GM12878 (cell line): ENCODE data around the gene BACE1-AS. TPM values are rescaled to one million over a fixed set of nuclear protein-coding genes. Genes with fewer than 3 reads are reported as not detected.

ENCODE experiments used
- ATAC-seq: fragments of 200-7000 bp; cut with Tn5 transposase; 3 replicates; pipeline ENCODE4 v1.9.1; 2020; ENCODE audit warnings: mild to moderate bottlenecking, moderate library complexity
- BruUV-seq: library from RNA; stranded (reverse); fragments of 400-500 nt; replicated peaks from 2 replicates; lab custom pipeline; 2021; lab: Mats Ljungman, UMichigan
- CTCF ChIA-PET: fragments of 300-600 bp; sonication (Branson Sonifier 250); formaldehyde crosslinking; extraction: SDS; loops from one replicate; lab custom pipeline; 2021; ENCODE audit warnings: inconsistent platforms; lab: Yijun Ruan, JAX
- POLR2A ChIA-PET: fragments of 350-600 bp; formaldehyde crosslinking; extraction: SDS; loops from one replicate; lab custom pipeline; 2021; ENCODE audit warnings: inconsistent platforms; lab: Charles Lee
- RAD21 ChIA-PET: fragments of 300-600 bp; sonication (Branson Sonifier 250); formaldehyde crosslinking; loops from one replicate; lab custom pipeline; 2023; ENCODE audit warnings: antibody characterized with exemption; ENCODE audit not compliant: unreplicated experiment; lab: Charles Lee
- SMC1A ChIA-PET: fragments of 300-600 bp; sonication (Branson Sonifier 250); formaldehyde crosslinking; loops from one replicate; lab custom pipeline; 2023; ENCODE audit not compliant: unreplicated experiment, uncharacterized antibody; lab: Charles Lee
- DNase-seq: peaks from one replicate; pipeline ENCODE4 v3.0.0-alpha.2; 2011; ENCODE audit warnings: low read depth, low spot score
- FAIRE-seq: peaks from 3 replicates; lab custom pipeline; 2011; peaks lifted over from hg19 to GRCh38; lab: Jason Lieb, UNC
- H2AFZ ChIP-seq: 2 replicates; pipeline ENCODE4 v1.6.0; 2011; ENCODE audit warnings: low read depth, low read length, control low read depth; ENCODE audit not compliant: control insufficient read depth
- H3K27ac ChIP-seq: 2 replicates; pipeline ENCODE4 v1.5.1; 2011; ENCODE audit warnings: control low read depth; ENCODE audit not compliant: control insufficient read depth, insufficient read depth
- H3K27me3 ChIP-seq, 2 experiments: replicated peaks in 1 of 2; 2 replicates each; pipeline versions ENCODE4 v1.6.0 to v1.6.1; 2011; ENCODE audit warnings: low read length in 1 of 2; ENCODE audit not compliant: control insufficient read depth in 2 of 2, insufficient read depth in 2 of 2
- H3K36me3 ChIP-seq, 2 experiments: 2 replicates each; pipeline ENCODE4 v1.5.1; 2011; ENCODE audit warnings: low read length in 1 of 2; ENCODE audit not compliant: control insufficient read depth in 2 of 2, insufficient read depth in 2 of 2
- H3K4me1 ChIP-seq: 2 replicates; pipeline ENCODE4 v1.6.1; 2011; ENCODE audit warnings: mild to moderate bottlenecking, low read length, moderate library complexity, mixed read lengths; ENCODE audit not compliant: control insufficient read depth, insufficient read depth
- H3K4me2 ChIP-seq: 2 replicates; pipeline ENCODE4 v1.6.0; 2011; ENCODE audit warnings: control low read depth; ENCODE audit not compliant: control insufficient read depth, insufficient read depth
- H3K4me3 ChIP-seq: fragments of 200-600 bp; sonication (generic); 2 replicates; pipeline ENCODE4 v1.5.1; 2016
- H3K79me2 ChIP-seq: 2 replicates; pipeline ENCODE4 v1.6.0; 2011; ENCODE audit warnings: low read length; ENCODE audit not compliant: control insufficient read depth, insufficient read depth
- H3K9ac ChIP-seq: 2 replicates; pipeline ENCODE4 v1.8.0; 2011; ENCODE audit warnings: low read length, control low read depth, mixed read lengths; ENCODE audit not compliant: control insufficient read depth, insufficient read depth
- H3K9me3 ChIP-seq: replicated peaks from 3 replicates; pipeline ENCODE4 v1.5.1; 2011; ENCODE audit warnings: mild to moderate bottlenecking, low read length; ENCODE audit not compliant: control insufficient read depth, insufficient read depth
- H4K20me1 ChIP-seq: 2 replicates; pipeline ENCODE4 v1.6.0; 2011; ENCODE audit not compliant: control insufficient read depth, insufficient read depth
- LARP7 ChIP-seq: fragments of 450-650 bp; IDR thresholded peaks from 2 replicates; pipeline ENCODE4 v1.6.1; 2017; ENCODE audit warnings: mild to moderate bottlenecking
- NFIC ChIP-seq: IDR thresholded peaks from 2 replicates; pipeline ENCODE4 v1.6.1; 2012; ENCODE audit warnings: low read depth, mild to moderate bottlenecking, inconsistent platforms, low read length, moderate library complexity
- NR2F1 ChIP-seq: fragments of 450-650 bp; conservative IDR thresholded peaks from 2 replicates; pipeline ENCODE4 v1.6.1; 2017; ENCODE audit warnings: mild to moderate bottlenecking
- NRF1 ChIP-seq: conservative IDR thresholded peaks from 2 replicates; pipeline ENCODE4 v1.6.1; 2011; ENCODE audit warnings: mild to moderate bottlenecking, low read depth, low read length, improper control_type of control experiment
- RUNX3 ChIP-seq: IDR thresholded peaks from 2 replicates; pipeline ENCODE4 v1.6.1; 2012; ENCODE audit warnings: low read length, inconsistent platforms
- SMC3 ChIP-seq: IDR thresholded peaks from 2 replicates; pipeline ENCODE4 v1.6.1; 2011; ENCODE audit warnings: low read length, improper control_type of control experiment, borderline replicate concordance
- SUZ12 ChIP-seq: fragments of 200-600 bp; sonication (generic); IDR thresholded peaks from one replicate; pipeline ENCODE4 v1.6.1; 2018; ENCODE audit warnings: antibody characterized with exemption, mild to moderate bottlenecking; ENCODE audit not compliant: unreplicated experiment
- TCF12 ChIP-seq: IDR thresholded peaks from 2 replicates; pipeline ENCODE4 v1.6.1; 2011; ENCODE audit warnings: low read depth, mild to moderate bottlenecking, low read length
- ZNF207 ChIP-seq: fragments of 450-650 bp; IDR thresholded peaks from 2 replicates; pipeline ENCODE4 v1.6.1; 2014; ENCODE audit warnings: antibody characterized with exemption, mild to moderate bottlenecking, borderline replicate concordance
- WGBS: methylation state at CpG from one replicate; pipeline ENCODE4 v1.1.6; 2016; ENCODE audit warnings: low lambda C conversion rate; ENCODE audit not compliant: insufficient replicate concordance, insufficient coverage; ENCODE audit errors: missing lambda C conversion rate; 5-methylcytosine and 5-hydroxymethylcytosine counted together
- in situ Hi-C: fragments of 300-500 bp; cut with MboI; formaldehyde crosslinking; loops from 9 replicates; pipeline ENCODE4 v1.14.3; 2018; ENCODE audit warnings: mixed read lengths
- intact Hi-C: fragments of 100-400 bp; cut with micrococcal nuclease; formaldehyde crosslinking; loops from one replicate; pipeline ENCODE4 v1.14.2; 2022; ENCODE audit not compliant: unreplicated experiment
- polyA plus RNA-seq, 11 experiments: library from polyadenylated mRNA; depleted of rRNA in 4 of 11; unstranded in 6 of 11; stranded (reverse) in 5 of 11; fragments of >200 nt; fragmentation: Nextera tagmentation in 4 of 11; fragmentation: Illumina TruSeq in 1 of 11; extraction: Ambion mirVana in 4 of 11; extraction: Trizol in 1 of 11; gene quantifications; 1 replicate in 1 of 11; 2 replicates in 10 of 11; pipeline versions ENCODE4 v1.2.1 to v1.2.3, GENCODE V29; 2011 to 2016; ENCODE audit warnings: inconsistent platforms in 2 of 11, missing spikeins in 2 of 11, low read depth in 1 of 11
- total RNA-seq, 4 experiments: library from RNA; depleted of rRNA in 3 of 4; stranded (reverse); fragments of >200 nt in 3 of 4; fragmentation: Illumina TruSeq in 1 of 4; extraction: Trizol in 1 of 4; gene quantifications; 2 replicates each; pipeline versions ENCODE4 v1.2.1 to v1.2.3, GENCODE V29; 2013 to 2021
- TF ChIP-seq, protein P1 (sequence below): IDR thresholded peaks from 2 replicates; pipeline ENCODE4 v1.6.1; 2011; ENCODE audit warnings: mild to moderate bottlenecking, low read depth, low read length, moderate library complexity; ENCODE audit not compliant: insufficient replicate concordance
- TF ChIP-seq, protein P2 (sequence below): IDR thresholded peaks from 2 replicates; pipeline ENCODE4 v1.6.1; 2011; ENCODE audit warnings: low read depth, low read length, improper control_type of control experiment, borderline replicate concordance
- TF ChIP-seq, protein P3 (sequence below): fragments of 450-650 bp; IDR thresholded peaks from 2 replicates; pipeline ENCODE4 v1.6.1; 2017; ENCODE audit warnings: mild to moderate bottlenecking, low read depth, inconsistent platforms; ENCODE audit not compliant: poor library complexity, severe bottlenecking
- TF ChIP-seq, protein P4 (sequence below): IDR thresholded peaks from 2 replicates; pipeline ENCODE4 v1.6.1; 2011; ENCODE audit warnings: borderline replicate concordance, low read depth, mild to moderate bottlenecking, moderate library complexity, low read length; ENCODE audit not compliant: insufficient read depth, poor library complexity, severe bottlenecking
- TF ChIP-seq, protein P5 (sequence below): fragments of 450-650 bp; formaldehyde crosslinking; IDR thresholded peaks from 2 replicates; pipeline ENCODE4 v1.5.0; 2022; ENCODE audit warnings: mild to moderate bottlenecking, missing genetic modification characterization

The BACE1-AS gene
- total and polyA plus RNA-seq, 10 of the 15 experiments (the other 5 are each of a cell fraction or from before 2014, with no cell fraction given): 2.0 to 6.7 (median 3.9) TPM

DNA sequence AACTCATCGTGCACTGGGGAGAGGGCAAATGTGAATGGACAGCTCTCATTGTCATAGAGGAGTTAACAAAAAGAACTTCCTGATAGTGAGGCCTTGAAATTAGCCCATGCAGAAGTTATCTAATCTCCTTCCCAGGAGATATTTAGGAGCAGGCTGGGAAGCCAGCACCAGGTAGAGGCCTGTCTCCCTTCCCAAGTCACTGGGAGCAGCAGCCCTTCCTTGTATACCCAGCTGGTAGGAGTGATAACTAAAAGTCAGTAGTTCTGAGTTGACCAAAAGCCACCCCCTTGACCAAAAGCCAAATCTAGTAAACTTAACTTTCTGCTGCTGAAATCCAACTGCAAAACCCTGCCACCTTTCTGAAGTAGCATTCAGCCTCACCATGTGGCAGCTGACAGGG lies 1.4 kb upstream of the BACE1-AS start:
- no peak overlapping the region for H3K27ac ChIP-seq
- H3K27me3 ChIP-seq: no peaks in the 10 kb centered on the region
- no peak overlapping the region for H3K4me3 ChIP-seq
- no peaks in the 10 kb centered on the region for H3K4me1 ChIP-seq
- intact Hi-C loops: no loop called here
- POLR2A ChIA-PET: interaction anchor here (0.5 kb wide), 1 partner anchor 18 kb away, joined by 4 read pairs; no protein-coding TSS in a partner anchor
- DNase-seq: no peak
- no peaks in the 10 kb centered on the region for H3K79me2 ChIP-seq
- no peak overlapping the region for H3K4me2 ChIP-seq
- SMC1A ChIA-PET: no interaction called here
- in situ Hi-C loops: no loop called here
- peaks cover 0 to 2% of the 10 kb centered on the region in 2 experiments; a peak in 2 of 4 replicates for H3K36me3 ChIP-seq
- no peaks in the 10 kb centered on the region for H3K9me3 ChIP-seq
- CTCF ChIA-PET: no interaction called here
- FAIRE-seq: no peak
- no peak overlapping the region for H3K9ac ChIP-seq
- TF ChIP-seq, protein P1, sequence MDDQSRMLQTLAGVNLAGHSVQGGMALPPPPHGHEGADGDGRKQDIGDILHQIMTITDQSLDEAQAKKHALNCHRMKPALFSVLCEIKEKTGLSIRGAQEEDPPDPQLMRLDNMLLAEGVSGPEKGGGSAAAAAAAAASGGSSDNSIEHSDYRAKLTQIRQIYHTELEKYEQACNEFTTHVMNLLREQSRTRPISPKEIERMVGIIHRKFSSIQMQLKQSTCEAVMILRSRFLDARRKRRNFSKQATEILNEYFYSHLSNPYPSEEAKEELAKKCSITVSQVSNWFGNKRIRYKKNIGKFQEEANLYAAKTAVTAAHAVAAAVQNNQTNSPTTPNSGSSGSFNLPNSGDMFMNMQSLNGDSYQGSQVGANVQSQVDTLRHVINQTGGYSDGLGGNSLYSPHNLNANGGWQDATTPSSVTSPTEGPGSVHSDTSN: no peak
- TF ChIP-seq SMC3 (no peak), NRF1 (no peak), LARP7 (no peak), ZNF207 (no peak), NFIC (no peak), RUNX3 (no peak), NR2F1 (no peak), SUZ12 (no peak), TCF12 (no peak)
- TF ChIP-seq, protein P2, sequence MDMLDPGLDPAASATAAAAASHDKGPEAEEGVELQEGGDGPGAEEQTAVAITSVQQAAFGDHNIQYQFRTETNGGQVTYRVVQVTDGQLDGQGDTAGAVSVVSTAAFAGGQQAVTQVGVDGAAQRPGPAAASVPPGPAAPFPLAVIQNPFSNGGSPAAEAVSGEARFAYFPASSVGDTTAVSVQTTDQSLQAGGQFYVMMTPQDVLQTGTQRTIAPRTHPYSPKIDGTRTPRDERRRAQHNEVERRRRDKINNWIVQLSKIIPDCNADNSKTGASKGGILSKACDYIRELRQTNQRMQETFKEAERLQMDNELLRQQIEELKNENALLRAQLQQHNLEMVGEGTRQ: no peak
- TF ChIP-seq, protein P3, sequence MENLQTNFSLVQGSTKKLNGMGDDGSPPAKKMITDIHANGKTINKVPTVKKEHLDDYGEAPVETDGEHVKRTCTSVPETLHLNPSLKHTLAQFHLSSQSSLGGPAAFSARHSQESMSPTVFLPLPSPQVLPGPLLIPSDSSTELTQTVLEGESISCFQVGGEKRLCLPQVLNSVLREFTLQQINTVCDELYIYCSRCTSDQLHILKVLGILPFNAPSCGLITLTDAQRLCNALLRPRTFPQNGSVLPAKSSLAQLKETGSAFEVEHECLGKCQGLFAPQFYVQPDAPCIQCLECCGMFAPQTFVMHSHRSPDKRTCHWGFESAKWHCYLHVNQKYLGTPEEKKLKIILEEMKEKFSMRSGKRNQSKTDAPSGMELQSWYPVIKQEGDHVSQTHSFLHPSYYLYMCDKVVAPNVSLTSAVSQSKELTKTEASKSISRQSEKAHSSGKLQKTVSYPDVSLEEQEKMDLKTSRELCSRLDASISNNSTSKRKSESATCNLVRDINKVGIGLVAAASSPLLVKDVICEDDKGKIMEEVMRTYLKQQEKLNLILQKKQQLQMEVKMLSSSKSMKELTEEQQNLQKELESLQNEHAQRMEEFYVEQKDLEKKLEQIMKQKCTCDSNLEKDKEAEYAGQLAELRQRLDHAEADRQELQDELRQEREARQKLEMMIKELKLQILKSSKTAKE: no peak
- TF ChIP-seq, protein P4, sequence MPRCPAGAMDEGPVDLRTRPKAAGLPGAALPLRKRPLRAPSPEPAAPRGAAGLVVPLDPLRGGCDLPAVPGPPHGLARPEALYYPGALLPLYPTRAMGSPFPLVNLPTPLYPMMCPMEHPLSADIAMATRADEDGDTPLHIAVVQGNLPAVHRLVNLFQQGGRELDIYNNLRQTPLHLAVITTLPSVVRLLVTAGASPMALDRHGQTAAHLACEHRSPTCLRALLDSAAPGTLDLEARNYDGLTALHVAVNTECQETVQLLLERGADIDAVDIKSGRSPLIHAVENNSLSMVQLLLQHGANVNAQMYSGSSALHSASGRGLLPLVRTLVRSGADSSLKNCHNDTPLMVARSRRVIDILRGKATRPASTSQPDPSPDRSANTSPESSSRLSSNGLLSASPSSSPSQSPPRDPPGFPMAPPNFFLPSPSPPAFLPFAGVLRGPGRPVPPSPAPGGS: no peak
- TF ChIP-seq, protein P5, sequence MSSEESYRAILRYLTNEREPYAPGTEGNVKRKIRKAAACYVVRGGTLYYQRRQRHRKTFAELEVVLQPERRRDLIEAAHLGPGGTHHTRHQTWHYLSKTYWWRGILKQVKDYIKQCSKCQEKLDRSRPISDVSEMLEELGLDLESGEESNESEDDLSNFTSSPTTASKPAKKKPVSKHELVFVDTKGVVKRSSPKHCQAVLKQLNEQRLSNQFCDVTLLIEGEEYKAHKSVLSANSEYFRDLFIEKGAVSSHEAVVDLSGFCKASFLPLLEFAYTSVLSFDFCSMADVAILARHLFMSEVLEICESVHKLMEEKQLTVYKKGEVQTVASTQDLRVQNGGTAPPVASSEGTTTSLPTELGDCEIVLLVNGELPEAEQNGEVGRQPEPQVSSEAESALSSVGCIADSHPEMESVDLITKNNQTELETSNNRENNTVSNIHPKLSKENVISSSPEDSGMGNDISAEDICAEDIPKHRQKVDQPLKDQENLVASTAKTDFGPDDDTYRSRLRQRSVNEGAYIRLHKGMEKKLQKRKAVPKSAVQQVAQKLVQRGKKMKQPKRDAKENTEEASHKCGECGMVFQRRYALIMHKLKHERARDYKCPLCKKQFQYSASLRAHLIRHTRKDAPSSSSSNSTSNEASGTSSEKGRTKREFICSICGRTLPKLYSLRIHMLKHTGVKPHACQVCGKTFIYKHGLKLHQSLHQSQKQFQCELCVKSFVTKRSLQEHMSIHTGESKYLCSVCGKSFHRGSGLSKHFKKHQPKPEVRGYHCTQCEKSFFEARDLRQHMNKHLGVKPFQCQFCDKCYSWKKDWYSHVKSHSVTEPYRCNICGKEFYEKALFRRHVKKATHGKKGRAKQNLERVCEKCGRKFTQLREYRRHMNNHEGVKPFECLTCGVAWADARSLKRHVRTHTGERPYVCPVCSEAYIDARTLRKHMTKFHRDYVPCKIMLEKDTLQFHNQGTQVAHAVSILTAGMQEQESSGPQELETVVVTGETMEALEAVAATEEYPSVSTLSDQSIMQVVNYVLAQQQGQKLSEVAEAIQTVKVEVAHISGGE (CRISPR knock-in tag): no peak
- no peaks in the 10 kb centered on the region for H4K20me1 ChIP-seq
- no TSS peak for BruUV-seq
- H2AFZ ChIP-seq: no peak overlapping the region
- WGBS: 100% methylated on average over 1 of the region's 1 CpG
- RAD21 ChIA-PET: no interaction called here
- ATAC-seq: no peak
